DLD1 (cell line): ENCODE data around the gene IGFBP4.

ENCODE experiments used
- in situ Hi-C: cut with HindIII; loops from 2 replicates; pipeline ENCODE4 v1.10.0; 2017; ENCODE audit warnings: low sequenced_read_pairs

Gene IGFBP4

DNA sequence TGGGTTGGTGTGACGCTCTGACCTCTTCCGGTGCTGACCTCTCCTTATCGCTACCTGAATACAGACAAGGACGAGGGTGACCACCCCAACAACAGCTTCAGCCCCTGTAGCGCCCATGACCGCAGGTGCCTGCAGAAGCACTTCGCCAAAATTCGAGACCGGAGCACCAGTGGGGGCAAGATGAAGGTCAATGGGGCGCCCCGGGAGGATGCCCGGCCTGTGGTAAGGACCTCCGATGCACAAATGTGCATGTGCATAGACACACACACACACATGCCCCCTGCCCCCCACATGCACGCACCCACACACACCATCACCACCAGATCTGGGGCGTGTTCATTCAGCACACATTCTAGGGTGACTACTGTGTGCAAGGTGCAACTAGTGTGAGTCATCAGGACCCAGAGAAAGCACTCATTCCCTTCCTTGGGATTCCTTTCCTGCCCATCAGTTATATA is 9.7 kb downstream of the IGFBP4 start:
- in situ Hi-C loops: no loop called here

- in situ Hi-C loops: no loop called here
These were observed 10.8 kb downstream of the IGFBP4 start for GRCh38 chr17:40453881-40454612.

DNA sequence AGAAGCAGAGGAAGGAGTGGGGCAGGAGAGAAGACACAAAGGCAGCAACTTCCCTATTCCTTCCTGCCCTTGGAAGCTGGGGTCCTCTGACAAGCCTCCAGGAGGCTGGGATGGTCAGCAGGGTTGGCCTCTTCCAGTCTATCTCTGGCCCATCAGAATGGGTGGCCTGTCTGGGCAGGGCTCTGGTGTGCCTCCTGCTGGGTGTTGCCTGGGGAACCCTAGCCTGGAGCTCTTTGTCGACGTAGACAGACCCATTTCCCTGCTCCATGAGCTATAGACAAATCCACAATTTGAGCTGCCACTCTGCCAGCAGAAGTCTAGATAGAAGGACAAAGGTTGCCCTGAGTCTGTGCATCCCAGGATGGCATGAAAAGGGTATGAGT is 11.4 kb downstream of the IGFBP4 start:
- in situ Hi-C loops: no loop called here

- in situ Hi-C loops: no loop called here
These were observed 13.2 kb downstream of the IGFBP4 start for GRCh38 chr17:40456396-40456951.

DNA sequence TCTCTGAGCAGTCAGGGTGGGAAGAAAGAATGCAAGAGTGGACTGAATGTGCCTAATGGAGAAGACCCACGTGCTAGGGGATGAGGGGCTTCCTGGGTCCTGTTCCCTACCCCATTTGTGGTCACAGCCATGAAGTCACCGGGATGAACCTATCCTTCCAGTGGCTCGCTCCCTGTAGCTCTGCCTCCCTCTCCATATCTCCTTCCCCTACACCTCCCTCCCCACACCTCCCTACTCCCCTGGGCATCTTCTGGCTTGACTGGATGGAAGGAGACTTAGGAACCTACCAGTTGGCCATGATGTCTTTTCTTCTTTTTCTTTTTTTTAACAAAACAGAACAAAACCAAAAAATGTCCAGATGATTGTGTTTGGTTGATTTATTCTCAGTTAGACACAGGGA is 14.1 kb downstream of the IGFBP4 start:
- in situ Hi-C loops: no loop called here

- in situ Hi-C loops: no loop called here
These were observed 14.9 kb downstream of the IGFBP4 start for GRCh38 chr17:40457964-40458791.

DNA sequence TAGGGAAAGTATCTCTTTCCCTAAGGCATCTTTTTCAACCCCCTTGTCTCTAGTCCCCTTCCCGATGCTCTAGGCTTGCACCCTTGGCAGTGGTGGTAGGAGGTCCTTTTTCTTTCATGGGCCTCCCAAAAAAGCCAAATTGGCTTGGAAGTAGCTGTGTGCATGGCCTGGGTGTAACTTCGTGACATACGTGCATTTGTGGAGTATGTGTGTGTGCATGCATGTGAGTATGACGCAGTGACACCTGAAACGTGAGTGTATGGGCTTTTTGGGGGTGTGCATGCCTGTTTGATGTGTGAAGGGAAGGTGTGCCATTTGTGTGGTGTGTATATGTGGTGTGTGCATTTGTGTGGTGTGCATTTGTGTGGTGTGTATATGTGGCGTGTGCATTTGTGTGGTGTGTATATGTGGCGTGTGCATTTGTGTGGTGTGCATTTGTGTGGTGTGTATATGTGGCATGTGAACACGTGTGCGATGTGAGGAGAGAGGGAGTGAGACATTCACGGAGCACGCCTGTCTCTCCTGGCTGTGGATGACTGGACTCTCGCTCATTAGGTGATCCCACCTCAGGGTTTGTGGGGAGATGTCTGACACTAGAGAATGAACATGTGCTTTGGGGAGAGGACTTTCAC is 15.7 kb downstream of the IGFBP4 start:
- in situ Hi-C loops: no loop called here

- in situ Hi-C loops: no loop called here
These were observed 16.7 kb downstream of the IGFBP4 start for GRCh38 chr17:40459636-40460603.

- in situ Hi-C loops: no loop called here
These were observed 17.3 kb downstream of the IGFBP4 start for GRCh38 chr17:40460604-40460967.

DNA sequence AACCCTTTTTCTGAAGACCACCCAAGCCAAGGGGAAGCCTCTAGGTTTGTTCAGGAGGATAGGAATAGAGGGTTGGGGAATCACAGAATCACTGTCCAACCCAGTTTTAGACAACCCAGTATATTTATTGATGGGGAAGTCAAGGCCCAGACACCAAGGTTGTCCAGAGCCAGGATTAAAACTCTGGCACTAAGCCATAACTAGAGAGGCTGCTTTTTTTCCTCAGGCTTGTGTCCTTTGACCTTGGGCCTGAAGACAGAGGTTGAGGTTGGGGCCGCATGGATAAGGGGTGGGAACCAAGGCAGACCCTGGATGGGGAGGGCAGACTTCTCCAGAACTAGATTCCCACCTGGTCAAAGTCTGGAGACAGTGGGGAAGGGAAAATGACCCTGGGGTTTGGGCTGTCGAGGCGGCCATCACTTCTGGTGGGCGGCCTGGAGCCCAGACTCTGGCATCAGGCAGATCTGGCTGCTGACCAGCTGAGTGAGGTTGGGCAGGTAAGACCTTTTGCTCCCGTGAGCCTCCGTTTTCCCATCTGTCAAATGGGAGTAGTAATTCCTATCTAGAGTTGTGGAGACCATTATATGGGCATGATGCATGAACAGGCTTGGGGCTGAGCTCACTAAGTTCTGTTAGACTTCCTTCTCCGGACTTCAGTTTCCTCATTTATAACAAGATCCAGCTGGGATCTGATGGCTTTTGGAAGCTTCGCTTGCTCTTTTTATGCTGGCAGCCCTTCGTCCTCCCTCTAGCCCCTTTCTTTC is 17.9 kb downstream of the IGFBP4 start:
- in situ Hi-C loops: no loop called here

GRCh38 chr17:40461732-40462342 is 18.6 kb downstream of the IGFBP4 start:
- in situ Hi-C loops: no loop called here

DNA sequence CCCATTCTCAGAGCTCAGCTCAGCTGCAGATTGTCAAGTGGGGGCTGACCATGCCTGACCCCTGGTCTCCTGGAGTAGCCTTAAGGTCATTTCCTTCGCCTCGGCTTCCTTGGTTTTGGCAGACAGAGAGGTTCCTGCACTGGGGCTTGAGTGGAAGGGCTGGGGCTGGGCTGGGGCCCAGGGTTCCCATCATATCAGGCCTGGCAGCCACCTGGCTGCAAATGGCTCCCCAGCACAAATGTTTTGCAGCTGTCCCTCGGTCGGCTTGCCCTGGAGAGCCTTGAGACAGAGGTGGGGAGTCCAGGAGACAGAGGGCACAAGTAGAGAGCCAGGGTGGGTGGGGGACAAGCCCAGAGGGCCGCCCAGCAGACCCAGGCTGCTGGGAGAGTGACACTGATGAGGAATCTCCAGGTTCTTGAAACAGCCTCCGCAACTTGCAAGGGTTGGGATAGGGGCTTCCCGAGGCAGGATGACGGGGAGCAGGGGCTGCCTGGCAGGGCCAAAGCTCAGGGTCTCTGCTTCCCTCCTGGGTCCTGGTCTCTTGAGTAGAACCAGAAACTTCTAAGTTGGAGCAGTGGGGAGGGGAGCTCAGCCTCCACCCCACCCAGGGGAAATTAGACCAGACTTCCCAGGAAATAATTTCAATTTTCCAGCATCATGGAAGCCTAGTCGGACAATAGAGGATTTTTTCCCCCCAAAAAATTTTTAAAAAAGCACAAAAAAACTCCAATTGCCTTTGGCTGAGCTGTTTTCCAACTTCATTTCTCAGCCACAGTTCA is 19.3 kb downstream of the IGFBP4 start:
- in situ Hi-C loops: no loop called here

DNA sequence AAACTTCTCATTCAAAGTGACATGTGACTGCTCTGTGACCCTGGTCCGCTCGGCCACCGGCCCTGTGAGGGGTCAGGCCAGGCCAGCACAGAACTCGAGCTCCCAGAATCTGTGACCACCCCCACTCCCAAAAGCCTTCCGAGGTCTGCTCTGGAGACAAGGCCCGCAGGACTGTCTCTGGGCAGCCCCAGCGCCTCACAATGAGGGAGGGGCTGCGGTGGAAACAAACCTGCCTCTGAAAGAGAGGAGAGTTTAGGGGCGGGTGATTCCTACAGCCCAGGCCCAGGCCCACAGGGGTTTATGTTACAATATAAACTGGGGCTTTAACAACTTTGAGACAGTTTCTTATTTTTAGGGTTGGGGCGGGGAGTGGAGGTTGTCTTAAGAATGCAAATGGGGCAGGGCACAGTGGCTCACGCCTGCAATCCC is 19.9 kb downstream of the IGFBP4 start:
- in situ Hi-C loops: no loop called here

DNA sequence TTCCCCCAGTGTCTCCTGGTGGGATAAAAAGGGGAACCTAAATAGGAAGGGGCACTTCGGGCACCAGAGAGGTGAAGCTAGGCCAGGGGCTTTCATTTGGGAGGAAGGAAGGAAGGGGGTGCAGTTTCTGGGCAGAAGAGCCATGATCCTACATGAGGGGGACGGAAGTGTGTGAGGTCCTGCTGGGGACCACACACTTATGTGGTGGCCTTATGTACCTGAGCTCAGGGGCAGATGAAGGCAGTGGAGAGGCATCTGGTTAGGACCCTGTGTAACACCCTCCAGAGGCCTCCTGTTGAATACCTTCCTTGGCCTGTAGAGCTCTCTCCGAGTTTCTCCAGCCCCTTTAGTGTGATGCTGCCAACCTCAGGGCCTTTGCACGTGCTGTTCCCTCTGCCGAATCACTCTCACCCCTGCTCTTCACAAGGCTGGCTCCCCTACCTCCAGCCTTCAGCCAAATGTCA is 21.2 kb downstream of the IGFBP4 start:
- in situ Hi-C loops: no loop called here

DNA sequence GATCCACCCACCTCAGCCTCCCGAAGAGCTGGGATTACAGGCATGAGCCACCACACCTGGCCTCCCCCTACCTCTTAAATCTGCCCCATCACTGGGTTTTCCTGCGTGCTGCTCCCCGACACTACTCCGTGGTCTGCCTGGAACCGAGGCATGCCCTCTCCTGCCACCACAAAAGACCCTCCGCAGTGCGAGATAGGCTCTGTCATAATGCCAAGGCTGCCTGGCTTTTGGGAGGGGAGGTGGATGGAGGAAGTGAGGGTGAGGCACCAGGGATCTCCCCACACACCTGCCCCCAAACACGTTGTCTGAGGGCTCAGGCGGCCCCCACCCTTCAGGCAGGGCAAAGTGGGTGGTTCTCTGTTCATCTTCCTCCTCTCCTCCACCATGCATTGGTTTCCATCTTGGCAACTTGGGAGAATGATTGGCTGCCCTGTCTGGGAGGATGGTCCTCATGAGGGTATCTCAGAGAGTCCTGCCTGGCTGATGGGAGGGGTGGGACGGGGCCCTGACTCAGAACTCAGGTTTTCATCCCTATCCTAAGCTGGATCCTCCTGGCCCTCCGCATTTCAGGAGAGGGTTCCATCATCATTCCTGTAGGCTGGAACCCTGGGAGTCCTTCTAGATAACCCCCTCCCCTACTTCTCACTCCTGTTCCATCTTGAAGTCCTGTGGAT is 23.2 kb downstream of the IGFBP4 start:
- in situ Hi-C loops: no loop called here

- in situ Hi-C loops: no loop called here
These were observed 24.1 kb downstream of the IGFBP4 start for GRCh38 chr17:40467281-40467867.

DNA sequence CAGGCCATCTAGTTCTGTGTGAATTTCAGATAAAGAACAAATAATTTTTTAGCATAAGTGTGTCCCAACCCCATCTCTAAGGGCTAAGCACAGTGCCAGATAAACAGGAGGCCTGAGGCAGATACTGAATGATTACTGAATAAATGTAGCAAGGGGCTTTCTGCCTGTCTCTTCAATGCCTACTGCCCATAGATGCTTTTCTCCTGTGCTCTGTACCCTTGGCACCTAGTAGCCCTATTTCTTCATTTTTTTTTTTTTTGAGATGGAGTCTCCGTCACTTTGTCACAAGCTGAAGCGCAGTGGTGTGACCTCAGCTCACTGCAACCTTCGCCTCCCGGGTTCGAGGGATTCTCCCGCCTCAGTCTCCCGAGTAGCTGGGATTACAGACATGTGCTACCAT is 25.3 kb downstream of the IGFBP4 start:
- in situ Hi-C loops: no loop called here
